GM12875 (cell line): Measurements from ENCODE around the gene TMEM158.

Experiments
- H3K4me3 ChIP-seq: one replicate; pipeline ENCODE4 v1.5.1; 2011; ENCODE audit warnings: low read depth, low read length, control low read depth
- CTCF ChIP-seq: IDR thresholded peaks from 2 replicates; pipeline ENCODE4 v1.5.1; 2011; ENCODE audit warnings: low read depth, mild to moderate bottlenecking, control low read depth, inconsistent platforms, low read length, moderate library complexity, borderline replicate concordance; ENCODE audit not compliant: insufficient read depth

TMEM158 gene

GRCh38 chr3:45234250-45234649 is 8.2 kb upstream of the TMEM158 start:
- no peak overlapping the region for H3K4me3 ChIP-seq
- no peak for TF ChIP-seq CTCF

- H3K4me3 ChIP-seq, result no peak overlapping the region
- no peak for TF ChIP-seq CTCF
Observed at GRCh38 chr3:45232521-45232920, 6.4 kb upstream of the TMEM158 start.

GRCh38 chr3:45227946-45228345 is 1.9 kb upstream of the TMEM158 start:
- TF ChIP-seq CTCF, result no peak

GRCh38 chr3:45227071-45227820 is 1.2 kb upstream of the TMEM158 start:
- TF ChIP-seq CTCF, result no peak
- no peak overlapping the region for H3K4me3 ChIP-seq

More at GRCh38 chr3:45227946-45228345, 1.9 kb upstream of the TMEM158 start:
- no peak overlapping the region for H3K4me3 ChIP-seq

- TF ChIP-seq CTCF, result no peak
Observed at GRCh38 chr3:45225465-45226205, 452 bp downstream of the TMEM158 start.

GRCh38 chr3:45224824-45225464 is 1.1 kb downstream of the TMEM158 start:
- TF ChIP-seq CTCF, result peak; percentile 21; the same call in 1 of the 2 replicates
- no peak overlapping the region for H3K4me3 ChIP-seq

More at GRCh38 chr3:45225465-45226205, 452 bp downstream of the TMEM158 start:
- H3K4me3 ChIP-seq, result peak overlapping the region; percentile 12
